Transverse colon (tissue), 4 donors: Measurements from ENCODE around the gene PPM1H.

ENCODE experiments used
- CTCF ChIP-seq, 5 experiments: fragments of 200-600 bp in 3 of 5; fragments of 450-650 bp in 2 of 5; sonication (generic) in 3 of 5; IDR thresholded peaks; 1 replicate in 2 of 5; 2 replicates in 3 of 5; pipeline ENCODE4 v1.5.1; 2016 to 2017; ENCODE audit warnings: antibody characterized with exemption in 5 of 5, inconsistent platforms in 3 of 5, mild to moderate bottlenecking in 2 of 5, moderate library complexity in 1 of 5
- EP300 ChIP-seq: sonication (generic); formaldehyde crosslinking; IDR thresholded peaks from one replicate; pipeline ENCODE4 v1.6.1; 2017; ENCODE audit warnings: antibody characterized with exemption, low read depth
- POLR2A ChIP-seq: fragments of 450-650 bp; IDR thresholded peaks from one replicate; pipeline ENCODE4 v1.6.1; 2016; ENCODE audit warnings: antibody characterized with exemption, mild to moderate bottlenecking, moderate library complexity
- POLR2AphosphoS5 ChIP-seq, 3 donors: sonication (generic); formaldehyde crosslinking; IDR thresholded peaks; one replicate each; pipeline ENCODE4 v1.6.1; 2016; ENCODE audit warnings: antibody characterized with exemption in 3 of 3

- TF ChIP-seq POLR2A: no peak
- no peak for TF ChIP-seq CTCF (IDR thresholded peaks at IDR 0.05)
- TF ChIP-seq EP300: no peak
- TF ChIP-seq POLR2AphosphoS5 (IDR thresholded peaks at IDR 0.05): no peak
Observed at GRCh38 chr12:62882140-62882539, 52.8 kb downstream of the PPM1H start.
